Suprapubic skin (tissue), 4 donors: ENCODE results near the gene GABRB1. TPM values are rescaled to one million over a fixed set of nuclear protein-coding genes. Genes with fewer than 3 reads are reported as not detected.
A peak's percentile ranks its signal among the peaks of the same experiment; 100 is the strongest.

Experiments used
- DNase-seq, 2 donors: peaks; one replicate each; pipeline ENCODE4 v3.0.0-alpha.2; 2019; ENCODE audit warnings: low spot score in 2 of 2
- H3K27ac ChIP-seq: fragments of 200-600 bp; sonication (generic); one replicate; pipeline ENCODE4 v1.5.1; 2019
- H3K27me3 ChIP-seq: fragments of 200-600 bp; sonication (generic); one replicate; pipeline ENCODE4 v1.5.1; 2019
- H3K36me3 ChIP-seq: fragments of 200-600 bp; sonication (generic); one replicate; pipeline ENCODE4 v1.5.1; 2019
- H3K4me1 ChIP-seq: fragments of 200-600 bp; sonication (generic); one replicate; pipeline ENCODE4 v1.5.1; 2019
- H3K4me3 ChIP-seq: fragments of 200-600 bp; sonication (generic); one replicate; pipeline ENCODE4 v1.5.1; 2019; ENCODE audit warnings: mild to moderate bottlenecking
- H3K9me3 ChIP-seq: fragments of 200-600 bp; sonication (generic); one replicate; pipeline ENCODE4 v1.5.1; 2019
- CTCF ChIP-seq, 2 donors: fragments of 200-600 bp in 1 of 2; fragments of 450-650 bp in 1 of 2; sonication (generic) in 1 of 2; IDR thresholded peaks; one replicate each; pipeline ENCODE4 v1.5.1; 2016 to 2019; ENCODE audit warnings: antibody characterized with exemption in 2 of 2, mild to moderate bottlenecking in 1 of 2, moderate library complexity in 1 of 2
- EP300 ChIP-seq: sonication (generic); formaldehyde crosslinking; IDR thresholded peaks from one replicate; pipeline ENCODE4 v1.6.1; 2017; ENCODE audit warnings: antibody characterized with exemption
- POLR2A ChIP-seq, 2 donors: fragments of 450-650 bp; IDR thresholded peaks; one replicate each; pipeline ENCODE4 v1.6.1; 2017; ENCODE audit warnings: antibody characterized with exemption in 2 of 2, mild to moderate bottlenecking in 2 of 2, moderate library complexity in 2 of 2
- POLR2AphosphoS5 ChIP-seq, 3 donors: sonication (generic); formaldehyde crosslinking; IDR thresholded peaks; one replicate each; pipeline ENCODE4 v1.6.1; 2017; ENCODE audit warnings: antibody characterized with exemption in 3 of 3
- WGBS: methylation state at CpG from one replicate; pipeline ENCODE4 v1.1.5; 2018; 5-methylcytosine and 5-hydroxymethylcytosine counted together
- total RNA-seq, 4 donors: library from RNA; depleted of rRNA; stranded (reverse); fragments of >200 nt; gene quantifications; one replicate each; pipeline ENCODE4 v1.1.0, GENCODE V29; 2016

The GABRB1 gene
- total RNA-seq, 4 donors from 2014 or later: not detected

DNA sequence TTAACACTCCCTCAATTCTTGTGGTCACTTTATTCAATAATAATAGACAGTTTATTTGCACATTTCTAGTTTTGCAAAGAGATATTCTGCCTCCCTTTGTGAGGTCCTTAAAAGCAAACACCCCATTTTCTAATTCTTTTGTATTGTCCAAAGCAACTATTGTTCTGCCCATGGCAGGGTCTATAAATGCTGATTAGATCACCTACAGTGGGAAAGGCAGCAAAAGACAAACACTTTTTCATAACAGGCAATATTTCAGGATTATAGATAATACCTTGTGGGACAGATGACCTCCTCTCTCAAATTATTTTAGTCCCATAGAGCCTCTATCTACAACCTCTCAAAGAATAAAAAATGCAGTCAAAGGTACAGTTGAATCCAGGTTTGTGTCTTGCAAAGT is 403.6 kb downstream of the GABRB1 start:
- H3K4me1 ChIP-seq: no peaks in the 10 kb centered on the region
- TF ChIP-seq POLR2AphosphoS5 (IDR thresholded peaks at IDR 0.05): no peak
- TF ChIP-seq POLR2A (IDR thresholded peaks at IDR 0.05): no peak
- TF ChIP-seq CTCF (IDR thresholded peaks at IDR 0.05): no peak
- no peak for TF ChIP-seq EP300
- no peak for DNase-seq
- no peaks in the 10 kb centered on the region for H3K27me3 ChIP-seq
- no peaks in the 10 kb centered on the region for H3K36me3 ChIP-seq
- no peak overlapping the region for H3K4me3 ChIP-seq
- H3K27ac ChIP-seq: no peak overlapping the region
- no peaks in the 10 kb centered on the region for H3K9me3 ChIP-seq

- H3K9me3 ChIP-seq: no peaks in the 10 kb centered on the region
- H3K4me1 ChIP-seq: no peaks in the 10 kb centered on the region
- no peak overlapping the region for H3K27ac ChIP-seq
- DNase-seq: no peak
- no peaks in the 10 kb centered on the region for H3K27me3 ChIP-seq
- no peak overlapping the region for H3K4me3 ChIP-seq
- 64% methylated on average over 5 of the region's 5 CpGs for WGBS
- TF ChIP-seq POLR2A (IDR thresholded peaks at IDR 0.05) (no peak), EP300 (no peak), POLR2AphosphoS5 (IDR thresholded peaks at IDR 0.05) (no peak), CTCF (IDR thresholded peaks at IDR 0.05) (no peak)
- no peaks in the 10 kb centered on the region for H3K36me3 ChIP-seq
Observed at GRCh38 chr4:47442980-47443379, 411.6 kb downstream of the GABRB1 start.

DNA sequence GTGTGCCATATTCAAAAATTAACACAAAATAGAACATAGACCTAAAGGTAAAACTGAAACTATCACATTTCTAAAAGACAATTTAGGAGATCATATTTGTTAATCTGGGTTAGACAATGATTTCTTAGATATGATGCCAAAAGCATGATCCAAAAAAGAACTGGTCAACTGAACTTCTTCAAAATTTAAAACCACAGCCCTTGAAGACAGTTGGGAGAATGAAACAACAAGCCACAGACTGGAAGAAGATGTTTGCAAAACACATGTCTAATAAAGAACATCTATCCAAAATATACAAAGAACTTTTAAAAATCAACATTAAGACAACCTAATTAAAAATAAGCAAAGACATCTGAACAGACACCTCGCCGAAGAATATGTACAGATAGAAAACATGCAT is 412.7 kb downstream of the GABRB1 start:
- Histone ChIP-seq H3K27ac (no peak overlapping the region), H3K4me3 (no peak overlapping the region), H3K27me3 (no peaks in the 10 kb centered on the region), H3K9me3 (no peaks in the 10 kb centered on the region), H3K4me1 (no peaks in the 10 kb centered on the region), H3K36me3 (no peaks in the 10 kb centered on the region)
- 90% methylated on average over 2 of the region's 2 CpGs for WGBS
- no peak for DNase-seq
- TF ChIP-seq CTCF (IDR thresholded peaks at IDR 0.05) (no peak), EP300 (no peak), POLR2A (IDR thresholded peaks at IDR 0.05) (no peak), POLR2AphosphoS5 (IDR thresholded peaks at IDR 0.05) (no peak)

DNA sequence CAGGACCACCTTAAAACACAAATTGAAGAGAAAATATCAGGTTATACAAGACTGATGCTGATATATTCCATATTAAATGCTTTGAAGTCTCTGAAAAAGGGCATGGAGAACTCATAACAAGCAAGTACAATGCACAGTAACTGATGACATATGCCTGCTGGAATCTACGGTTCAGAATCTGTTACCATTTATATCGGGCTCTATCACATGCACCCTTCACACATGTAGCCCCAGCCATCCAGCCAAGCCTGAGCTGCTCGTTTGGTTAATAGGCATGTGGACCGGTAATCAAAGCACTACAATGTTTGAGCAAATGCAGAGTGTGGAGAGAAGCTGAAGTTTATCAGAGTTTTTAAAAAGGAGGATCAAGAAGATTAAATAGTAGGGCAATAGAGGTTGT is 420.3 kb downstream of the GABRB1 start:
- peaks cover 41% of the 10 kb centered on the region for H3K36me3 ChIP-seq
- TF ChIP-seq POLR2AphosphoS5 (IDR thresholded peaks at IDR 0.05) (no peak), POLR2A (IDR thresholded peaks at IDR 0.05) (no peak), CTCF (IDR thresholded peaks at IDR 0.05) (no peak), EP300 (no peak)

GRCh38 chr4:47462799-47463234 is 431.4 kb downstream of the GABRB1 start:
- H3K36me3 ChIP-seq: no peaks in the 10 kb centered on the region
- TF ChIP-seq POLR2AphosphoS5 (IDR thresholded peaks at IDR 0.05) (no peak), POLR2A (IDR thresholded peaks at IDR 0.05) (no peak), CTCF (IDR thresholded peaks at IDR 0.05) (no peak), EP300 (no peak)

More for the DNA sequence above, 420.3 kb downstream of the GABRB1 start:
- Histone ChIP-seq H3K27me3 (no peaks in the 10 kb centered on the region), H3K27ac (no peak overlapping the region), H3K9me3 (no peaks in the 10 kb centered on the region), H3K4me1 (no peaks in the 10 kb centered on the region), H3K4me3 (no peak overlapping the region)
- WGBS: 48% methylated on average over 4 of the region's 4 CpGs
- DNase-seq: no peak

More at GRCh38 chr4:47462799-47463234, 431.4 kb downstream of the GABRB1 start:
- Histone ChIP-seq H3K4me1 (peaks cover 17% of the 10 kb centered on the region), H3K27me3 (no peaks in the 10 kb centered on the region), H3K9me3 (no peaks in the 10 kb centered on the region), H3K27ac (peak overlapping the region; percentile 75), H3K4me3 (peak overlapping the region; percentile 74)
- no peak for DNase-seq
- 5% methylated on average over 6 of the region's 6 CpGs for WGBS
